GM19328 (cell line): Measurements from ENCODE around the gene DOCK9.

Experiments
- ATAC-seq: cut with Tn5 transposase; IDR thresholded peaks from one replicate; pipeline ENCODE4 v1.9.1; 2021; ENCODE audit warnings: mild to moderate bottlenecking, moderate library complexity; ENCODE audit not compliant: unreplicated experiment

Gene DOCK9

GRCh38 chr13:98954313-98954712, 23.6 kb downstream of the DOCK9 start:
- no peak for ATAC-seq

GRCh38 chr13:98951266-98951665, 26.6 kb downstream of the DOCK9 start:
- ATAC-seq = no peak

- no peak for ATAC-seq
Observed at GRCh38 chr13:98950705-98951104, 27.2 kb downstream of the DOCK9 start.

GRCh38 chr13:98947925-98948324, 29.9 kb downstream of the DOCK9 start:
- no peak for ATAC-seq

- ATAC-seq = no peak
Observed at GRCh38 chr13:98945863-98946605, 31.8 kb downstream of the DOCK9 start.

- ATAC-seq = no peak
Observed at GRCh38 chr13:98944336-98944735, 33.5 kb downstream of the DOCK9 start.

- ATAC-seq = no peak
Observed at GRCh38 chr13:98942997-98943396, 34.9 kb downstream of the DOCK9 start.

- ATAC-seq = no peak
Observed at GRCh38 chr13:98942485-98942884, 35.4 kb downstream of the DOCK9 start.

- no peak for ATAC-seq
Observed at GRCh38 chr13:98941536-98941935, 36.3 kb downstream of the DOCK9 start.

GRCh38 chr13:98941126-98941525, 36.7 kb downstream of the DOCK9 start:
- no peak for ATAC-seq

- no peak for ATAC-seq
Observed at GRCh38 chr13:98940325-98941001, 37.4 kb downstream of the DOCK9 start.

- ATAC-seq = no peak
Observed at GRCh38 chr13:98939660-98940191, 38.1 kb downstream of the DOCK9 start.

GRCh38 chr13:98938801-98939200, 39.1 kb downstream of the DOCK9 start:
- ATAC-seq = no peak

- no peak for ATAC-seq
Observed at GRCh38 chr13:98937911-98938381, 39.9 kb downstream of the DOCK9 start.

- ATAC-seq = no peak
Observed at GRCh38 chr13:98934243-98934642, 43.6 kb downstream of the DOCK9 start.

GRCh38 chr13:98930151-98930591, 47.7 kb downstream of the DOCK9 start:
- no peak for ATAC-seq

GRCh38 chr13:98927951-98928927, 49.6 kb downstream of the DOCK9 start:
- ATAC-seq = no peak

GRCh38 chr13:98925949-98926348, 51.9 kb downstream of the DOCK9 start:
- no peak for ATAC-seq

GRCh38 chr13:98923641-98924397, 54.0 kb downstream of the DOCK9 start:
- no peak for ATAC-seq

- no peak for ATAC-seq
Observed at GRCh38 chr13:98922306-98922705, 55.6 kb downstream of the DOCK9 start.
